Neural cell (in vitro differentiated cells): Measurements from ENCODE around the gene OR52E6. TPM values are rescaled to one million over a fixed set of nuclear protein-coding genes. Genes with fewer than 3 reads are reported as not detected.

Experiments used
- H2AFZ ChIP-seq: fragments of 200-600, 300-800 bp; sonication (generic), shearing (Covaris generic); 2 replicates; pipeline ENCODE4 v1.6.0; 2014; ENCODE audit warnings: low read depth, mild to moderate bottlenecking, antibody characterized with exemption, low read length, moderate library complexity
- H3F3A ChIP-seq: fragments of 200-600 bp; shearing (Covaris generic); 2 replicates; pipeline ENCODE4 v1.6.1; 2016; ENCODE audit warnings: mild to moderate bottlenecking, moderate library complexity, mixed read lengths, antibody characterized with exemption, low read length; ENCODE audit not compliant: insufficient read depth, poor library complexity, severe bottlenecking
- H3K27ac ChIP-seq: fragments of 200-600, 300-800 bp; sonication (generic), shearing (Covaris generic); 2 replicates; pipeline ENCODE4 v1.5.1; 2014; ENCODE audit warnings: mild to moderate bottlenecking, low read length, moderate library complexity
- H3K27me3 ChIP-seq: fragments of 300-800, 200-600 bp; sonication (generic), shearing (Covaris generic); 2 replicates; pipeline ENCODE4 v1.6.0; 2014; ENCODE audit warnings: mild to moderate bottlenecking, low read depth, low read length, moderate library complexity; ENCODE audit not compliant: insufficient read depth
- H3K36me3 ChIP-seq: fragments of 300-800, 200-600 bp; sonication (generic), shearing (Covaris generic); 2 replicates; pipeline ENCODE4 v1.5.1; 2014; ENCODE audit warnings: mild to moderate bottlenecking, antibody characterized with exemption, low read length, moderate library complexity; ENCODE audit not compliant: insufficient read depth
- H3K4me2 ChIP-seq: fragments of 300-800, 200-600 bp; sonication (generic), shearing (Covaris generic); 2 replicates; pipeline ENCODE4 v1.6.0; 2014; ENCODE audit warnings: mild to moderate bottlenecking, low read length
- H3K4me3 ChIP-seq: fragments of 300-800, 200-600 bp; sonication (generic), shearing (Covaris generic); 2 replicates; pipeline ENCODE4 v1.5.1; 2014; ENCODE audit warnings: mild to moderate bottlenecking, low read length, moderate library complexity
- H3K79me2 ChIP-seq: fragments of 200-600 bp; shearing (Covaris generic); replicated peaks from 2 replicates; pipeline ENCODE4 v1.6.0; 2014; ENCODE audit warnings: mild to moderate bottlenecking, low read length, moderate library complexity; ENCODE audit not compliant: insufficient read depth
- H3K9ac ChIP-seq: fragments of 300-800, 200-600 bp; sonication (generic), shearing (Covaris generic); 2 replicates; pipeline ENCODE4 v1.6.1; 2016; ENCODE audit warnings: mild to moderate bottlenecking, low read length, mixed read lengths
- H3K9me2 ChIP-seq: fragments of 200-600 bp; shearing (Covaris generic); 2 replicates; pipeline ENCODE4 v1.6.1; 2016; ENCODE audit warnings: mild to moderate bottlenecking, low read length, mixed read lengths; ENCODE audit not compliant: insufficient read depth
- H3K9me3 ChIP-seq: fragments of 200-600, 300-800 bp; sonication (generic), shearing (Covaris generic); 2 replicates; pipeline ENCODE4 v1.6.1; 2016; ENCODE audit warnings: mild to moderate bottlenecking, mixed run types, low read length, moderate library complexity, mixed read lengths
- H4K20me1 ChIP-seq: fragments of 200-600 bp; shearing (Covaris generic); 2 replicates; pipeline ENCODE4 v1.6.1; 2016; ENCODE audit warnings: mild to moderate bottlenecking, mixed run types; ENCODE audit not compliant: insufficient read depth
- EP300 ChIP-seq: fragments of 450-650 bp; conservative IDR thresholded peaks from 2 replicates; pipeline ENCODE4 v1.6.1; 2014; ENCODE audit warnings: antibody characterized with exemption, mild to moderate bottlenecking, moderate library complexity; ENCODE audit not compliant: poor library complexity, severe bottlenecking
- EZH2 ChIP-seq: fragments of 200-600, 300-800 bp; shearing (Covaris generic), sonication (generic); IDR thresholded peaks from 2 replicates; pipeline ENCODE4 v1.6.1; 2014; ENCODE audit warnings: antibody characterized with exemption, low read length, borderline replicate concordance, mild to moderate bottlenecking; ENCODE audit not compliant: insufficient read depth, poor library complexity, severe bottlenecking
- MXI1 ChIP-seq: fragments of 450-650 bp; conservative IDR thresholded peaks from 2 replicates; pipeline ENCODE4 v1.6.1; 2014; ENCODE audit warnings: antibody characterized with exemption, mild to moderate bottlenecking; ENCODE audit not compliant: poor library complexity, severe bottlenecking
- POLR2AphosphoS5 ChIP-seq: IDR thresholded peaks from 2 replicates; pipeline ENCODE4 v1.6.1; 2012
- RAD21 ChIP-seq: fragments of 450-650 bp; conservative IDR thresholded peaks from 2 replicates; pipeline ENCODE4 v1.6.1; 2014; ENCODE audit warnings: antibody characterized with exemption, mild to moderate bottlenecking, moderate library complexity
- REST ChIP-seq: IDR thresholded peaks from 2 replicates; pipeline ENCODE4 v1.6.1; 2012; ENCODE audit warnings: borderline replicate concordance
- SMC3 ChIP-seq: fragments of 450-650 bp; conservative IDR thresholded peaks from 2 replicates; pipeline ENCODE4 v1.6.1; 2014; ENCODE audit warnings: antibody characterized with exemption, mild to moderate bottlenecking, moderate library complexity; ENCODE audit not compliant: poor library complexity
- TAF1 ChIP-seq: IDR thresholded peaks from 2 replicates; pipeline ENCODE4 v1.6.1; 2012; ENCODE audit warnings: low read depth
- polyA plus RNA-seq: library from polyadenylated mRNA; depleted of rRNA; stranded (reverse); fragments of >200 nt; gene quantifications from 2 replicates; pipeline ENCODE4 v1.2.3, GENCODE V29; 2014
- TF ChIP-seq, protein P1 (sequence below): fragments of 450-650 bp; IDR thresholded peaks from 2 replicates; pipeline ENCODE4 v1.5.1; 2014; ENCODE audit warnings: antibody characterized with exemption, mild to moderate bottlenecking, moderate library complexity; ENCODE audit not compliant: poor library complexity, severe bottlenecking

The OR52E6 gene
- polyA plus RNA-seq, 1 donor from 2014 or later = not detected

- no peak overlapping the region for H2AFZ ChIP-seq
- H4K20me1 ChIP-seq = no peaks in the 10 kb centered on the region
- H3K27ac ChIP-seq = no peak overlapping the region
- no peaks in the 10 kb centered on the region for H3K36me3 ChIP-seq
- no peaks in the 10 kb centered on the region for H3K79me2 ChIP-seq
- no peaks in the 10 kb centered on the region for H3F3A ChIP-seq
- H3K9ac ChIP-seq = no peak overlapping the region
- no peaks in the 10 kb centered on the region for H3K9me2 ChIP-seq
- TF ChIP-seq RAD21 (no peak), POLR2AphosphoS5 (no peak), EP300 (no peak), SMC3 (no peak), EZH2 (no peak), TAF1 (no peak)
- TF ChIP-seq, protein P1, sequence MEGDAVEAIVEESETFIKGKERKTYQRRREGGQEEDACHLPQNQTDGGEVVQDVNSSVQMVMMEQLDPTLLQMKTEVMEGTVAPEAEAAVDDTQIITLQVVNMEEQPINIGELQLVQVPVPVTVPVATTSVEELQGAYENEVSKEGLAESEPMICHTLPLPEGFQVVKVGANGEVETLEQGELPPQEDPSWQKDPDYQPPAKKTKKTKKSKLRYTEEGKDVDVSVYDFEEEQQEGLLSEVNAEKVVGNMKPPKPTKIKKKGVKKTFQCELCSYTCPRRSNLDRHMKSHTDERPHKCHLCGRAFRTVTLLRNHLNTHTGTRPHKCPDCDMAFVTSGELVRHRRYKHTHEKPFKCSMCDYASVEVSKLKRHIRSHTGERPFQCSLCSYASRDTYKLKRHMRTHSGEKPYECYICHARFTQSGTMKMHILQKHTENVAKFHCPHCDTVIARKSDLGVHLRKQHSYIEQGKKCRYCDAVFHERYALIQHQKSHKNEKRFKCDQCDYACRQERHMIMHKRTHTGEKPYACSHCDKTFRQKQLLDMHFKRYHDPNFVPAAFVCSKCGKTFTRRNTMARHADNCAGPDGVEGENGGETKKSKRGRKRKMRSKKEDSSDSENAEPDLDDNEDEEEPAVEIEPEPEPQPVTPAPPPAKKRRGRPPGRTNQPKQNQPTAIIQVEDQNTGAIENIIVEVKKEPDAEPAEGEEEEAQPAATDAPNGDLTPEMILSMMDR = no peak
- no peak overlapping the region for H3K4me2 ChIP-seq
- no peaks in the 10 kb centered on the region for H3K27me3 ChIP-seq
- H3K4me3 ChIP-seq = no peak overlapping the region
- no peaks in the 10 kb centered on the region for H3K9me3 ChIP-seq
Measured at GRCh38 chr11:5837695-5838094, 4.0 kb downstream of the OR52E6 start.

GRCh38 chr11:5833446-5833845, 8.3 kb downstream of the OR52E6 start:
- no peak overlapping the region for H2AFZ ChIP-seq
- H3K9me2 ChIP-seq = no peaks in the 10 kb centered on the region
- H3K27ac ChIP-seq = no peak overlapping the region
- no peak for TF ChIP-seq RAD21
- no peak for TF ChIP-seq POLR2AphosphoS5
- TF ChIP-seq, protein P1 = no peak
- TF ChIP-seq EZH2 = no peak
- no peak for TF ChIP-seq MXI1
- no peak for TF ChIP-seq TAF1
- TF ChIP-seq EP300 = no peak
- no peak for TF ChIP-seq REST
- no peak for TF ChIP-seq SMC3
- no peak overlapping the region for H3K4me2 ChIP-seq
- no peaks in the 10 kb centered on the region for H3K27me3 ChIP-seq
- no peaks in the 10 kb centered on the region for H3F3A ChIP-seq
- no peak overlapping the region for H3K9ac ChIP-seq
- no peaks in the 10 kb centered on the region for H3K9me3 ChIP-seq
- no peaks in the 10 kb centered on the region for H3K36me3 ChIP-seq
- H3K79me2 ChIP-seq = no peaks in the 10 kb centered on the region
- H3K4me3 ChIP-seq = no peak overlapping the region
- H4K20me1 ChIP-seq = no peaks in the 10 kb centered on the region
